ENCODE results near the gene CLASP2.
A peak's percentile ranks its signal among the peaks of the same experiment; 100 is the strongest.
"Not testable (repeated sequence)": the region's sequence is repeated elsewhere in the genome, so short reads cannot be mapped to it uniquely, and the experiment has no call there.

CLASP2 gene

GRCh38 chr3:33687406-33688010, 30.5 kb downstream of the CLASP2 start:
- DNase-seq, result no peak

- no peak for DNase-seq
Observed at GRCh38 chr3:33682770-33683169, 35.3 kb downstream of the CLASP2 start.

- no peak for DNase-seq
Observed at GRCh38 chr3:33681667-33682066, 36.4 kb downstream of the CLASP2 start.

GRCh38 chr3:33678073-33678472, 40.0 kb downstream of the CLASP2 start:
- no peak for DNase-seq

GRCh38 chr3:33673436-33673835, 44.6 kb downstream of the CLASP2 start:
- not testable (repeated sequence) for DNase-seq

GRCh38 chr3:33668618-33669017, 49.4 kb downstream of the CLASP2 start:
- no peak for DNase-seq

- no peak for DNase-seq
Observed at GRCh38 chr3:33665294-33665693, 52.8 kb downstream of the CLASP2 start.

GRCh38 chr3:33664195-33664594, 53.9 kb downstream of the CLASP2 start:
- no peak for DNase-seq

GRCh38 chr3:33663042-33663441, 55.0 kb downstream of the CLASP2 start:
- peak; percentile 22 for DNase-seq

- no peak for DNase-seq
Observed at GRCh38 chr3:33659856-33660434, 58.1 kb downstream of the CLASP2 start.

GRCh38 chr3:33658991-33659848, 58.8 kb downstream of the CLASP2 start:
- DNase-seq, result peak; percentile 91

- no peak for DNase-seq
Observed at GRCh38 chr3:33658621-33658990, 59.4 kb downstream of the CLASP2 start.

- no peak for DNase-seq
Observed at GRCh38 chr3:33658039-33658438, 60.0 kb downstream of the CLASP2 start.

GRCh38 chr3:33652736-33653135, 65.3 kb downstream of the CLASP2 start:
- DNase-seq, result no peak

- DNase-seq, result not testable (repeated sequence)
Observed at GRCh38 chr3:33651101-33651500, 67.0 kb downstream of the CLASP2 start.

- DNase-seq, result no peak
Observed at GRCh38 chr3:33650495-33650894, 67.6 kb downstream of the CLASP2 start.

- DNase-seq, result no peak
Observed at GRCh38 chr3:33648793-33649192, 69.3 kb downstream of the CLASP2 start.

GRCh38 chr3:33646406-33646805, 71.6 kb downstream of the CLASP2 start:
- no peak for DNase-seq

GRCh38 chr3:33645060-33645647, 72.9 kb downstream of the CLASP2 start:
- peak; percentile 62 for DNase-seq

GRCh38 chr3:33644582-33644981, 73.5 kb downstream of the CLASP2 start:
- DNase-seq, result no peak

GRCh38 chr3:33642806-33643205, 75.2 kb downstream of the CLASP2 start:
- no peak for DNase-seq

GRCh38 chr3:33639889-33640288, 78.2 kb downstream of the CLASP2 start:
- no peak for DNase-seq

- DNase-seq, result no peak
Observed at GRCh38 chr3:33637482-33637881, 80.6 kb downstream of the CLASP2 start.

Measured in NCI-H2171 treated with DMSO at 0.1 percent for 48 hours (cell line).